Hepatocyte (in vitro differentiated cells): ENCODE results near the gene CHMP6.

Experiments used
- CTCF ChIP-seq: fragments of 200-600 bp; sonication (generic); IDR thresholded peaks from 2 replicates; pipeline ENCODE4 v1.5.1; 2016; ENCODE audit warnings: antibody characterized with exemption, mild to moderate bottlenecking; ENCODE audit not compliant: poor library complexity
- EZH2 ChIP-seq: fragments of 200-600 bp; sonication (generic); IDR thresholded peaks from 2 replicates; pipeline ENCODE4 v1.6.1; 2016; ENCODE audit warnings: antibody characterized with exemption, mild to moderate bottlenecking, borderline replicate concordance
- EZH2phosphoT487 ChIP-seq: fragments of 200-600 bp; sonication (generic); IDR thresholded peaks from one replicate; pipeline ENCODE4 v1.6.1; 2018; ENCODE audit warnings: antibody characterized with exemption, mild to moderate bottlenecking, low read depth, moderate library complexity; ENCODE audit not compliant: unreplicated experiment, severe bottlenecking

GRCh38 chr17:80991645-80992076, at the start of gene CHMP6:
- TF ChIP-seq CTCF = no peak
- TF ChIP-seq EZH2phosphoT487 = no peak
- no peak for TF ChIP-seq EZH2
